ENCODE results near the gene YBX2.
A peak's percentile ranks its signal among the peaks of the same experiment; 100 is the strongest.
"Not testable (repeated sequence)": the region's sequence is repeated elsewhere in the genome, so short reads cannot be mapped to it uniquely, and the experiment has no call there.

The YBX2 gene

GRCh38 chr17:7294614-7295153 lies at the start of gene YBX2:
TSS of gene YBX2 (minus strand) at chr17:7294639. CDS start at chr17:7294500, 139 bp downstream.
- H3K27me3 Mint-ChIP-seq = peaks cover 31% of the 10 kb centered on the region
- peak within 1 kb of the TSS; percentile 49 for H3K27ac Mint-ChIP-seq
- H3K4me1 Mint-ChIP-seq (ENCODE audit: low read depth) = peaks cover 25% of the 10 kb centered on the region
- peak within 1 kb of the TSS; percentile 73 for H3K4me3 Mint-ChIP-seq
- H3K36me3 Mint-ChIP-seq (ENCODE audit: low read depth) = no peaks in the 10 kb centered on the region
- no peaks in the 10 kb centered on the region for H3K9me3 Mint-ChIP-seq

- Mint-ChIP-seq H3K27ac (peak overlapping the region; percentile 17), H3K4me3 (no peak overlapping the region), H3K9me3 (no peaks in the 10 kb centered on the region), H3K36me3 (ENCODE audit: low read depth) (peaks cover 45% of the 10 kb centered on the region), H3K27me3 (no peaks in the 10 kb centered on the region), H3K4me1 (ENCODE audit: low read depth) (peaks cover 19% of the 10 kb centered on the region)
These were observed 48.8 kb upstream of the YBX2 start for GRCh38 chr17:7343250-7343649.

- Mint-ChIP-seq H3K4me1 (ENCODE audit: low read depth) (peaks cover 31% of the 10 kb centered on the region), H3K4me3 (no peak overlapping the region), H3K27ac (no peak overlapping the region), H3K9me3 (no peaks in the 10 kb centered on the region), H3K27me3 (no peaks in the 10 kb centered on the region), H3K36me3 (ENCODE audit: low read depth) (peaks cover 49% of the 10 kb centered on the region)
These were observed 47.4 kb upstream of the YBX2 start for GRCh38 chr17:7341842-7342241.

GRCh38 chr17:7340179-7340578 lies 45.7 kb upstream of the YBX2 start:
- H3K9me3 Mint-ChIP-seq = no peaks in the 10 kb centered on the region
- H3K36me3 Mint-ChIP-seq (ENCODE audit: low read depth) = peaks cover 40% of the 10 kb centered on the region
- H3K4me1 Mint-ChIP-seq (ENCODE audit: low read depth) = peaks cover 42% of the 10 kb centered on the region
- peak overlapping the region; percentile 8 for H3K27ac Mint-ChIP-seq
- H3K4me3 Mint-ChIP-seq = no peak overlapping the region
- H3K27me3 Mint-ChIP-seq = no peaks in the 10 kb centered on the region

- not testable (repeated sequence) for H3K27me3 Mint-ChIP-seq, H3K9me3 Mint-ChIP-seq
- Mint-ChIP-seq H3K27ac (peak overlapping the region; percentile 88), H3K36me3 (ENCODE audit: low read depth) (peaks cover 35% of the 10 kb centered on the region), H3K4me3 (peak overlapping the region; percentile 93), H3K4me1 (ENCODE audit: low read depth) (peaks cover 50% of the 10 kb centered on the region)
These were observed 43.2 kb upstream of the YBX2 start for GRCh38 chr17:7337600-7337999.

- Mint-ChIP-seq H3K27me3 (no peaks in the 10 kb centered on the region), H3K27ac (peak within 1 kb of the TSS; percentile 94), H3K36me3 (ENCODE audit: low read depth) (peaks cover 26% of the 10 kb centered on the region), H3K4me1 (ENCODE audit: low read depth) (peaks cover 55% of the 10 kb centered on the region), H3K4me3 (peak within 1 kb of the TSS; percentile 93), H3K9me3 (no peaks in the 10 kb centered on the region)
These were observed 42.1 kb upstream of the YBX2 start, which contains the start of gene ACAP1 for GRCh38 chr17:7336240-7337175. TSS of gene ACAP1 (plus strand) at chr17:7336529. CDS start at chr17:7336735, 206 bp downstream.

- H3K4me1 Mint-ChIP-seq (ENCODE audit: low read depth) = peaks cover 58% of the 10 kb centered on the region
- H3K36me3 Mint-ChIP-seq (ENCODE audit: low read depth) = peaks cover 23% of the 10 kb centered on the region
These were observed 41.3 kb upstream of the YBX2 start for GRCh38 chr17:7335765-7336164.

GRCh38 chr17:7334938-7335538 lies 40.6 kb upstream of the YBX2 start:
- no peaks in the 10 kb centered on the region for H3K9me3 Mint-ChIP-seq
- no peaks in the 10 kb centered on the region for H3K27me3 Mint-ChIP-seq
- H3K4me3 Mint-ChIP-seq = peak overlapping the region; percentile 93
- H3K27ac Mint-ChIP-seq = peak overlapping the region; percentile 94
- peaks cover 18% of the 10 kb centered on the region for H3K36me3 Mint-ChIP-seq (ENCODE audit: low read depth)
- peaks cover 58% of the 10 kb centered on the region for H3K4me1 Mint-ChIP-seq (ENCODE audit: low read depth)

More at GRCh38 chr17:7335765-7336164, 41.3 kb upstream of the YBX2 start:
- not testable (repeated sequence) for H3K9me3 Mint-ChIP-seq, H3K27me3 Mint-ChIP-seq
- H3K27ac Mint-ChIP-seq = peak overlapping the region; percentile 94
- peak overlapping the region; percentile 93 for H3K4me3 Mint-ChIP-seq

GRCh38 chr17:7332600-7333069 lies 38.2 kb upstream of the YBX2 start:
- peaks cover 59% of the 10 kb centered on the region for H3K4me1 Mint-ChIP-seq (ENCODE audit: low read depth)
- peak overlapping the region; percentile 35 for H3K4me3 Mint-ChIP-seq
- not testable (repeated sequence) for H3K9me3 Mint-ChIP-seq; H3K27me3 Mint-ChIP-seq; H3K36me3 Mint-ChIP-seq (ENCODE audit: low read depth)
- peak overlapping the region; percentile 73 for H3K27ac Mint-ChIP-seq

- Mint-ChIP-seq H3K4me1 (ENCODE audit: low read depth) (peaks cover 57% of the 10 kb centered on the region), H3K27ac (peak overlapping the region; percentile 73), H3K27me3 (no peaks in the 10 kb centered on the region), H3K36me3 (ENCODE audit: low read depth) (peaks cover 2% of the 10 kb centered on the region), H3K4me3 (no peak overlapping the region), H3K9me3 (no peaks in the 10 kb centered on the region)
These were observed 37.7 kb upstream of the YBX2 start for GRCh38 chr17:7332111-7332510.

- H3K4me1 Mint-ChIP-seq (ENCODE audit: low read depth) = peaks cover 48% of the 10 kb centered on the region
- H3K36me3 Mint-ChIP-seq (ENCODE audit: low read depth) = no peaks in the 10 kb centered on the region
- no peaks in the 10 kb centered on the region for H3K9me3 Mint-ChIP-seq
- H3K27ac Mint-ChIP-seq = no peak overlapping the region
- H3K27me3 Mint-ChIP-seq = no peaks in the 10 kb centered on the region
- H3K4me3 Mint-ChIP-seq = peak overlapping the region; percentile 92
These were observed 36.2 kb upstream of the YBX2 start for GRCh38 chr17:7330638-7331015.

- H3K4me1 Mint-ChIP-seq (ENCODE audit: low read depth) = peaks cover 43% of the 10 kb centered on the region
- H3K36me3 Mint-ChIP-seq (ENCODE audit: low read depth) = no peaks in the 10 kb centered on the region
- H3K27me3 Mint-ChIP-seq = no peaks in the 10 kb centered on the region
- peak overlapping the region; percentile 99 for H3K27ac Mint-ChIP-seq
- H3K4me3 Mint-ChIP-seq = peak overlapping the region; percentile 92
- no peaks in the 10 kb centered on the region for H3K9me3 Mint-ChIP-seq
These were observed 35.7 kb upstream of the YBX2 start for GRCh38 chr17:7329997-7330637.

- Mint-ChIP-seq H3K27ac (peak overlapping the region; percentile 99), H3K4me1 (ENCODE audit: low read depth) (peaks cover 37% of the 10 kb centered on the region), H3K27me3 (no peaks in the 10 kb centered on the region), H3K36me3 (ENCODE audit: low read depth) (no peaks in the 10 kb centered on the region), H3K9me3 (no peaks in the 10 kb centered on the region), H3K4me3 (peak overlapping the region; percentile 92)
These were observed 35.0 kb upstream of the YBX2 start for GRCh38 chr17:7329374-7329996.

- Mint-ChIP-seq H3K4me1 (ENCODE audit: low read depth) (peaks cover 35% of the 10 kb centered on the region), H3K9me3 (no peaks in the 10 kb centered on the region), H3K27ac (peak within 1 kb of the TSS; percentile 99), H3K4me3 (peak within 1 kb of the TSS; percentile 92), H3K27me3 (no peaks in the 10 kb centered on the region), H3K36me3 (ENCODE audit: low read depth) (no peaks in the 10 kb centered on the region)
These were observed 34.5 kb upstream of the YBX2 start, which contains the start of gene NEURL4 for GRCh38 chr17:7328840-7329373. TSS of gene NEURL4 (minus strand) at chr17:7329335. CDS start at chr17:7329312, 23 bp downstream.

All from stimulated activated naive CD8-positive, alpha-beta T cell treated with anti-CD3 and anti-CD28 coated beads, Interleukin-15, Interleukin-2, amounts not matched to agents 100 ng/mL and 50 ng/mL, for 24 hours (primary cell).